ENCODE results near the gene COL17A1.

The COL17A1 gene

DNA sequence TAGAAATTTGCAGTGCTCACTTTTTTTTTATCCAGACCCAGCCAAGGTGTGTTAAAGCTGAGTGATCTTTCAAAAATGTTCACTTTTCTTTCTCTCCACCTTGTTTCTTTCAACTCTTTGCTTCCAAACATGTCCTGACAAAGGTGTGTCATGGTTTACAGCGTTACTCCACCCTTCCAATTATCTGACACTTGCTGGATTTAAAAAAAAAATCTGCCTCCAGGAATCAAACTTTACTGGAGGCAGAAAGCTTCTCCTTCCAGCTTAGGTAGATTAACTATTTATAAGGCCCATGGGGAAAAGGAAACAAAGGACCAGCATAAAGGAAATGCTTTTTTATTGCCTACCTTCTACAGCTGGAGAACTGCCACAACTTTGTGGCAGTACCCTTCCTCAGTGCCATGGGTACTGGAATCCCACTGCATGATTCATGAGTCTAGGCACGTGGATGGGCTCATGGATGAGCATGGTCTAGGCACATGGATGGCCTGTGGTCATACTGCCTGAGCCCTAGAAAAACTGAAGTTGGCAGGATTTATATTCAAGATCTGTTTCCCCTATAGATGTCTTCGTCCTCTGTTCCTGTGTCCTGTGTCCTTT is at the start of gene COL17A1:
COL17A1 (minus strand) TSS at position 80 of the 600 bp plus-strand sequence. CDS start 5,207 bp downstream, outside the sequence.
- no peak for ATAC-seq

DNA sequence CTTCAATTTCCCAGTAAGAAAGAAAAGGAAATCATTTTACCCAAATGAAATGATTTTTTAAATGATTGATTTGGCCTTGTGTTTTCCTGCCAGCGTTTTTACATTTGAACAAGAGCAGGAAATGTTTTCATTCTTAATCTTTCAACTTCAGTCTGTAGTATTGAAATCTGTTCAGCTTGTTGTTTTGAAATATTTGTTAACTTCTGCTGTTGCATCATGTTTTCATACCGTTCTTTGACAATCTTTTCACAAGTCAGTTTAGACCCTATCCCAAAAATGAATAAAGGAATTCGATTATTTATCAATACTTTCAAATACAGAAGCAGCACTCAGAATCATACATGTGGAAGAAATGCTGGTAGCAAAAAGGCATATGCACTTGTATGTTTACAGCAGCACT is 44.4 kb upstream of the COL17A1 start:
- no peak for ATAC-seq

DNA sequence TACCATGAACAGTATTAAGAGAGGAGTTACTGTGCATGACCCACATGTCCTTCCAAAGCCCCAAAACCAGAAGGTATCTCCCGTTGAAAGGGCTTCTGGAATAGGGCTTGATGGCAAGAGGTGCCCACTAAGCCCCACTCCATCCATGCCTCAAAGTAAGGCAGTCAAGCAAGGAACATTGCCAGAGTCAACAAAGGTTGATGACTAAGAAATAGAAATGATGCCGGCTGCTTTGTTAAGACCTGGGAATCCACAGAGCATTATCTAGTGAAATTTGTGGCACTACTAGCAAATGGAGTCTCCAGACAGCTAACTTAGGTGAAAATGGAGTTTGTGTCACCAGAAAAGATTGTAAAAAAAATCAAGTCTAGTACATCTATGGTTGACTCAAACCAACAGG is 42.5 kb upstream of the COL17A1 start:
- ATAC-seq: no peak

DNA sequence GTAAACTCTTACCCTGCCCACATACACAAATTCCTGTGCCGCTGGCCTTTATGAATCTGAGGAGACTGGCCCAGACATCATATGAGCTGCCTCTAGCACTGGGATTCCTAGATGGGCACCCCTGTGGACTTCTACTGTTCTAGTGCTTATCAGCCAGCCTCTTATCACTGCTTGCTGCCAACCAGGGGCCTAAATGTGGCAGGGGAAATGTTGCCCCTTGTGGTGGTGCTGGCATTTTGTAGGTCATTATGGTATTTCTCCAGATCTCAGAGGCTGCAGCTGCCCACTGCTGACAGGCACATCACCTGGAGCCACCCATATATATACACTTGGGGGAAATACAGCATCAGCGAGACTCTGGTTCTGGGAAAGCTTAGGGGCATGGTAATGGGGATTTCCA is 41.7 kb upstream of the COL17A1 start:
- ATAC-seq: peak in 1 of 2 donors; percentile 30

DNA sequence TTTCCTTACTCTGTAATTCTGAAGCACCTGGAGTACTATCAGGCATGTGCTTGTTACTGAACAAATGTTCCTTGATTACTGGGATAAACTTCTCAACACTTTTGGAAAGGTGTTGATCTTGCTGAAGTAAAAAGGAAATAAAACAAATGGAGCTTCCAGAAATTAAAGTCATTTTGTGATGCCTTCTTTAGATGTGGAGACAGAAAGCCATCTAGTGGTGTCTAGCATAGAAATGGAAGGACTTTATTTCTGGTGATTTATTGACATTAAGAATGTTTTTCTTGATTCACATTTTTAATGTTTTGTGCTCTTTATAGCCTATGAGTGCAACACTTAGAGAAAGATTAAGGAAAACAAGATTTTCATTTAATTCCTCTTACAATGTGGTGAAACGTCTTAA is 37.7 kb upstream of the COL17A1 start:
- ATAC-seq: no peak

DNA sequence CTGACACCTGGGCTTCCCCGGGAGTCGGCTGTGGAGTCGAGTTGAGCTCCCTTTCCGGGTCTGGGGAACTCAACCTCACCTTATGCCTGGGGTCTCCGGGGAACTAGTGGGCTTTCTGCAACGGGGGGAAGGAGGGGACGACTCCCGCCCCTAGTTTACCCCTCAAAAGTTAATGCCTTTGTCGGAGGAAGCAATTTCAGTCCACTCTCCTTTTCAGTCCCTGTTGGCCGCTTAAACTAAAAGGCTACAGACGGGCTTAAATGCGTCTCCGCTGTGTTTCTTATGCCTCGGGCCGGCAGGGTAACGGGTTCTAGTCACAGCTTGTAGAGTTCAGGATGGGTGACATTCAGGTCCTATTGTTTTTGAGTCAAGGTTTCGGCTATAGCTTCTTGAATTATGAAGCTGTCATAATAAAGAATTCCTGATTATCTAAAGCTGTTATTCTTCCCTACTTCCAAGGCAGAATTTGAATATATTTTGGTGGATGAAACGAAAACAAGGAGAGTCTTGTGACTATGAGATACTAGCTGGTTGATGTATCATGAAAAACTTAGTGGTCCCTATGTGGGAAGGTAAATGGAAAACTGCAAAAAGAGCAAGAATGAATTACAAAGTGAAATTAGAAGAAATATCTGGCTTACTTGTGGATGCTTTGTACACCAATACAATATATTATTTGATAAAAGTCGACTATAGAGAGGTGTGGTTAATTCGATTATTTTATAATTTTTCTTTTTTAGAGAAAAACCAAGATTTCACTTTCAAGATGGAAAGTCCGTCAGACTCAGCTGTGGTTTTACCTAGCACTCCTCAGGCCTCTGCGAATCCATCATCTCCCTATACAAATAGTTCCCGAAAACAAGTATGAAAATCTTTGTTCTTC is 36.8 kb upstream of the COL17A1 start:
- ATAC-seq: no peak

DNA sequence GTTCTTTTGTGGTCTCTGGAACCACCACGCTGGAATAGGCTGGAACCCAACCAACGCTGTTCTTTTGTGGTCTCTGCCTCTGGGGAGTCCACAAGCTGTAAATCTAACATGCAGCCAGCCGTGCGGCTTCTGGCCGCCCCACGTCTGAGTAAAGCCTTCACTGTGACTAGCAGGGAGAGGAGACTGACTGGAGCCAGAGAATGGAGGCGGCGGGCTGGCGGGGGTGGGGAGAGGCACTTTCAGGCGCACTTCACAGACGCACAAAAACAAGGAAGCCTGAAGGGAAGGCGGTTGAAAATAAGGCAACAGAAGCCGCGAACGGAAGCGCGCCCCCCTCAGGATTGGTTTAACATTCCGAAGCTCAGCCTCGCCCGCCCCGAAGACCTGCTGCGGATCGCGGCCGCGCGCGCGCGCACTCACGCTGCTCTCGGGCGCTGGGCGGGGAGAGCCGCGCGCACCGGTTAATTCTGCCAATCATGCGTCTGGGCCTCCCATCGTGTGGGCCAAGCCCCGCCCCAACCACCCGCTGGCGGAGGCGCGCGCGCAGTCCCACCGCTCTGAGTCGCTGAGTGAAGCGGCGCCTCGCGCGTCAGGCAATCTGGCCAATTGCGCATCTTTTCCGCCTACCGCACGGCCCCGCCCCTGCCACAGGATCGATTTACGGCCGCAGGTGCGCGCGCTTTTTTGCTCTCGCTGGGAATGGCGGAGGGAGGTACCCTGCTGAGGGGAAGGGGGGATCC is 36.0 kb upstream of the COL17A1 start, which contains the start of gene SFR1:
SFR1 (plus strand) TSS at position 687 of the 740 bp plus-strand sequence; CDS start at position 700, 13 bp downstream.
- peak; percentile 82 to 90 for ATAC-seq

DNA sequence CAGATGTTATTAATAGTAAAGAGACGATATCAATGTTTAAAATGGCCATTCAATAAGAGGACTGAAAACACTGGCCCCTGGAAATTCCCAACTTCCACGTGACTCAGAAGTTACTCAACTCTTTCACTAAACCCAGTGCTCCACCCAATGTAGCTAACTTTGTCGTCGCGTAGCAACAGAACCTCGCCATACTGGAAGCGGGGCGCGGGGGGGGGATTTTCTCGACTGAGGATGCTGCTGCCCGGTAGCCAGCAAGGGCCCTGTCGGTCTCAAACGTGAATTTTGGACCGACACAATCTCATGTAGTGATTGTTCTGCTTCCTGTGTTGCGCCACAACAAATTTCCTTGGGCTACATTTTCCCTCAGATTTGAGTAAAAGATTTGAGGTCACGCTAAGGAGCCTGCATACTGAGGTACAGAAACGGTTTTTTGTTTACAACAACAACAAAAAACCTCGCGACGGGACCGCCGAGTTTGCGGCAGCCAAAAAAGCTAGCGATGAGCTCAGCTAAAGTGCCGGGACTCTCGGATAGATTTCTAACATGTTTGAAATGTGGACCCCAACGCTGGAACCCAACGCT is 35.3 kb upstream of the COL17A1 start:
- peak; percentile 40 to 42 for ATAC-seq

DNA sequence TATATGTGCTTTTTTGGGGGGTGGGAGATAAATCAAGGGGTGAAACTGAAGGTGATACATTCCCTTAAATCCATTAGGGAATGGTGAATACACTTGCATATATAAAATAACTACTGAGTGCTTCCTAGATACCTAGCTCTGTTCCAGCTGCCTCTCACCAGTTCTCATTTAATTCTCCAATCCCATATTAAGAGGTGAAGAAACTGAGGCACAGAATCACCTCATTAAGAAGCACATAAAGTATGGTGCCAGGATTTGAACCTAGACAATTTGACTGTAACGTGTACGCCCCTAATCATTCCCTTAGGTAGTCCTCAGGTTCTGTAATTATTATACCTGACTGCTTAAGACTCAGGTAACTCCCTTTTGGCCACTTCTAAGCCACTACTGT is 34.8 kb upstream of the COL17A1 start:
- no peak for ATAC-seq

DNA sequence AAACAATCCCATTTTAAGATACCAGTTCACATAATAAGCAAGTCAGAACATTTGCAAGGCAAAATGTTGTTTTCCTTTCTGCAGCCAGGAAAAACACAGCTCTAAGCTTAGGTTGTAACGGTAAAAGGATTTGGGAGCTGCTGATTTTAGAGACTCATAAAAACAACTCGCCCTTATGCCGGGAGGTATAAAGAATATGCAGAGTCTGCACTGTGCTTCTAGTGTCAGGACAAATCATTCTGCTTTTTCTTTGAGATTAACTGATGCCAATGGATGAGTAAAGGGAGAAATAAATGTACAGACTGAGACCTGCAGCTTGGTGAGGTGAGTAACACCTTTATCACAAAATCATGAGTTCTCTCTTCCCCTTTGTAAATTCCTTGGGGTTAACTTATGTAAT is 34.3 kb upstream of the COL17A1 start:
- ATAC-seq: no peak

DNA sequence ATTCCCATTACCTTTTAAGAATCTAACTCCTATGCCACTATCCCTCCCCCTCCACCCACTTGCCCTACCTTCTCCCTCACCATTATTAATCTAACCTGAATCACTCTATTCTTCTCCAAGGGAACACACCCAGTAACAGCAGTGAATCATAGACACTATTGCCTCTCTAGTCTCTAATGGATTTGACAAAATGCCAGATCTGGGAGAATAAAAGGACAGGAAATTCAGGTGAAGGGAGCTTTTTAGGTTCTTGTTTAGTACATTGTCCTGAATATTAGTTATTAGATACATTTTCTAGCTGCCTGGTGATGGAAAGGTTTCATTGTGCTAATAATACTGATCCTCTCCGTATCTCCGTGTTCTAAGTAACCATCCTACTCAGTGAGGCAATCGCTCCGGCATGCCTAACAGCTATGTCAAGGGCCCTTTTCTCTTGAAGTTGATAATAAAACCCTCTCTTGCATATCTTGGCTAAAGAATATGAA is 32.2 kb upstream of the COL17A1 start:
- no peak for ATAC-seq

DNA sequence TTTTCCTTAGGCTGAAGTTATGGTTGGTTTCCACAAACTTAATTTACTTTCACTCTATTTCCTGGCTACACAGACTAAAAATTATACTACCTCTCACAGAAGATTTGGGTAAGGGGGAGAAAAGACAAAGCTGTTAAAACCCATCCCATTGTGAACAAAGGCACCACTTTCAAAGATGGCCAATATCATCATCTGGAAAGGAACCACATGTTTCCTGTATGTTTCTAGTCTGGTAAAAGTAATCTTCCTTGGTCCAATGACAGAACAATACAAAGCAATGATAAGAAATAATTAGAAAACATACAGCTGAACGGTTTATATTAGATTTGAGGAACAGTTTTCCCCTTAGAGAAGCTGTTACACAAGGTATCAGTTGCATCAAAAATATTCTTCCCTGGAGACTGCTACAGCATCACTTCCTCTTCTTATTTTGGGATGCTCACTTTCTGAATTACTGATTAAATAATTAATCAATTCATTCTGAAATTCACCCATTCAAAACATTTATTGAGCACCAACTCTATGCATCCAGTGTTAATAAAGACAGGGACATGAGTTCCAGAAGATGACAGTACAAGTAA is 27.8 kb upstream of the COL17A1 start:
- ATAC-seq: no peak

DNA sequence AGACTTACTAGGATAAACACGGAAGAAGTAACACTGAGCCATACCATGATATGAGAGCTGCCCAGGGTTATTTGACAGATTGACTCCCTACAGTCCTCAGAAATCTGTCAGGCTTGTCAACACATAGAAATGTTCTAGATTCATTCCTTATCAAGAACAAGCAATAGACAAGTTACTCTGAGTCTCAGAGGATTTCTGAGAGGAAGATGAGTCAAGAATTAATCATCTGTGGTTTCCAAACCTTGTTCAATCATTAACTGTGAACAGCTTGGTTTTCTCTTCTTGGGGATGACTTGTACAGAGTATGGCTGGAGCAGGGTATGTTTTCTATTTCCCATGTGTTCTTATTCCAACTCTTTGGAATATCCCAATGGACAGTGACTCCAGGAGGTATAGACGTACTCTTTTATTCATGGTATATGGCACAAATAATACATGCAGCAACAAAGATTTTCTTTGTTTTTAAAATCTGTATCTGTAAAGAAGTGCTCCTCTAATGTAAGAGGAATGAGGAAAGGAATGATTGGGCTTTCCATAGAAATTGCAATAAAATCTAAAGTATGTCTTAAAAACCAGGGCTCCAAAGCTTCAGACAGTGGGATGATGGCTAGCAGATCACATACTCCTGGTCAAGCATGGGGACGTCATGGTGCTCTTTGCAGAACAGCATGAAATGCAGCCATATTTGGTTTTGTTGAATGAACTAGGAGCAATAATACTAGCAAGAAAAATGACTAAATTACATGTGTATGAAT is 24.4 kb upstream of the COL17A1 start:
- ATAC-seq: peak; percentile 98 to 99

DNA sequence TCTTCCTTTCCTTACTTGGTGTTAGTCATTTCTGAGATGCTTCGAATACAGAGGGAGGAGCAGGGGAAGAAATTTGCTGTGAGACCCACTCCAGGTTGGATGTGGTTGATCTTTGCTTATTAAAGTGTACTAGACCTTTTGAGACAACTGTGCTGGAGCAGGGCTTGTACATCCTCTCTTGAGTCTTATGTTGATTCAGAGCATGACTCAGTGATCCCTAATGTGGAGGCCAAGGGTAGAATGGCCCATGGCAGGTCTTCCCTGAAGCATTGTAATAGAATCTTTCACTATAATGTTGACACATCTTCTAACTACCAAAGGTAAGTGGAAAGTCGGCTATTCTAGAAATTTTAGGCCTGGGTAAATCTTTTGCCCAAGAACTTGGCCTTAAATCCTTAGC is 19.2 kb upstream of the COL17A1 start:
- peak; percentile 42 to 48 for ATAC-seq

DNA sequence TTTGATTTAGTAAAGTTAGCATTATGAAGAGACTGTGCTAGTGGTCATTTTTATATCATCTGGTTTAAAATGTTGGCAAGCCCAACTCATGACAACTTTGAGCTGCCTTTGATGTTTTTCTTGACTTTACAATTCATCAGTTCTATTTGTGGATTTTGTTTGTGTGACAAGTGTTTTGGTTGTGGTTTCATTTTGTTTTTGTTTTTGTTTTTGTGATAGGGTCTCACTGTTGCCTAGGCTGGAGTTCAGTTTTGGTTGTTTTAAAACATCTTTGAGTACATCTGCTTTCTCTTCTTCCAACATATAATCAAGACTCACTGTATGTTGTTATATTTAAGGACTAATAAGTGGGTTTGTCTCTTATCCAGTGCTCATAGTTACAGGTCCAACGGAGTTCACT is 18.7 kb upstream of the COL17A1 start:
- ATAC-seq: no peak

DNA sequence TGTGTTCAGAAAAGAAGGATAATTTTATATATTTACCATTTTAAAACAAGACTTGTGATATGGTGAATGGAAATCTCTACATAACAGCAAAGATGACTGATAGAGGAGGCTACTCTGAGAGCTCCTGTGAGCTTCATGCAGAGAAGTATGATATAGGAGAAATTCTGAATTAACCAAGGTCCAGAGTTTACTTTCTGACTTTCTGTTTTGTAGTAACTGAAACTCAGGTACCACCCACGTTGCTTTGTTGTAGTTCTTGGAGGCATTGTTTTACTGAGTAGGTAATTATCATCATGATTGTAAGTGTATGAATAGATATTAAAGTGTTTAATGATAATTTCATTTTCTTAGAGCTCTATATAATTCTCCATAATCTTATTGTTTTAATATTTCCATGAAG is 18.3 kb upstream of the COL17A1 start:
- ATAC-seq: no peak

DNA sequence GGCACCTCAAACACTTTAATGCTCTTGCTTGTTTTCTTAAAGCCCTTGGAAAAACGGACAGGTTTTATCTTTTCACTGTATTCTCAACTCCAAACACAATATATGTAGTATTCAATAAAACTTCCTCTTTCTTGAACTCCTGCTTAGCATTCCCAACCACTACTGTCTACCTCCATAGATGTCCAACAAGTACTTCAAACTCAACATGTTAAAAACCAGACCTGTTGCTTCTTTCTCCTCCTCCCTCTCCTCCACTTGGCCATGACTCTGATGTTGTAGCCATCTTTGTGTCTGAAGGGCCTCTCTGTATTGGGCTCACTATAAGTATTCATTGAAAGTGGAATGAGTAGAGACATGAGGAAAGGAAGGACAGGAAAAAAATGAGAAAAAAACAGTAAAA is 16.2 kb upstream of the COL17A1 start:
- ATAC-seq: no peak

DNA sequence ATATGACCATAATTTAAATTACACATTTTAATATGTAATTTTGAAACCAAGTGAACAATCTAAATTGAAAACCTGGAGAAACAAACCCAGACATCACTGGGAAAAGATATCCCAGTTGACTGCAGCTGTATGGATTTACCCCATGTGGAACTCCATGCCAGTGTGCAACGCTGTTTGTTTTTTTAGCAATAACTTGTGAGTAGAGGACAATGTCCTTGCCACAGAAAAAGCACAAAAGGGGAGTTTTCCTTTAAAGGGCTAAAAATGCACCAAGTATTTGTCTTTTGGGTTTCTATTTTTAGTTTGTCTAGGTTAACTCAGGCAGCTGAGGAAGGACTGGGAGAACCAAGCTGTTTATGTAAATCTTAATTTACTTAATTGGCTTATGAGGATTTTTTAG is 15.1 kb upstream of the COL17A1 start:
- ATAC-seq: no peak

DNA sequence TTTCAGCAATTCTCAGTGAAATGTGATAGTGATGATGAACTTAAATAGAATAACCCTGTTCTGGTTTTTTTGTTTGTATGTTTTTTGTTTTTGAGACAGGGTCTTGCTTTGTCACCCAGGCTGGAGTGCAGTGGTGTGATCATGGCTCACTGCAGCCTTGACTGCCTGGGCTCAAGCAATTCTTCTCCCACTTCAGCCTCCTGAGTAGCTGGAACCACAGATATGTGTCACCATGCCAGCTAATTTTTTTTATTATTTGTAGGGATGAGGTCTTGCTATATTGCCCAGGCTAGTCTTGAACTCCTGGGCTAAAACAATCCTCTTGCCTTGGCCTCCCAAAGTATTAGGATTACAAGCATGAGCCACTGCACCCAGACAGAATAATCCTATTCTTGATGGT is 14.3 kb upstream of the COL17A1 start:
- ATAC-seq: no peak

DNA sequence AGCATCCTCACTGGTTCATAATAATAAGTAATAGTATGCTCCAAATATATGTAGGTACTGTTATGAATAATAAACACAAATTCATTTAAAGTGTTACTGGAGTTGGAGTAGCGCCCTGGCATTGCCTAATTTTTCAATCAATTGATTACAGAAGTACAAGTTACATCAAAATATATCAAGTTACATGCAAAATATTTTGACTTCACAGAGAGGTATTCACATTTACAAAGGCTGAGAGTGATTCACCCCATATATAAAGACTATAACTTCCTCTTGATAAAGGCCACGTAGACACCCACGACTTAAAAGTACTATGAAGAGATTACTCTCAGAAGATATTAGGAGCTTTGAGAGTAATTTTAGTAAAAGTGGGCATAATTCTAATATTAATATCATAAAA is 13.6 kb upstream of the COL17A1 start:
- no peak for ATAC-seq

DNA sequence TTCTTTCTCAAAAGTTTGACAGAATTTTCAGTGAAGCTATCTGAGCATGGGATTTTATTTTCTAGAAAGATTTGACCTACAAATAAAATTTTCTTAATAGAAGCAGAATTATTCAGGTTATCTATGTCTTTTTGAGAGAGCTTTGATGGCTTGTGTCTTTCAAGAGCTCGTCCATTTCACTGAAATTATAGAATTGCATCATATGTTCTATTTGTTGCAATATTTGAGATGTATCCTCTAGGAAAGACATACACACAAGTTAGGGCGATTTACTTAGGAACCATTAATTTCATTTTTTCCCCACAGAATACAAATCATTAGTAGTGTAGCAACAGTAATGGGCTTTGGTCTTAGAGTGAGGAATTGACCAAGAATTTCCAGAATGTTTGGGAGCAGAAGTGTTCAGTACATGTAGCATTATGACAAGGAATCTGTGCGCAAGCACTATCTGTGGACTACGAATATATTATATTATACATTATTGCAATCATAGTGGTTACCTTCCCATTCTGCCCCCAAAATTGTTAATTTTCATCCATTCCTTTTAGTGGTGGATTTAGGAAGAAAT is 12.8 kb upstream of the COL17A1 start:
- ATAC-seq: no peak

All from activated CD4-positive, CD25-positive, alpha-beta regulatory T cell treated with anti-CD3 and anti-CD28 coated beads, Interleukin-2, amount 50 U/mL, for 24 hours (primary cell).